ENCODE data around the gene CCDC6.

DNA sequence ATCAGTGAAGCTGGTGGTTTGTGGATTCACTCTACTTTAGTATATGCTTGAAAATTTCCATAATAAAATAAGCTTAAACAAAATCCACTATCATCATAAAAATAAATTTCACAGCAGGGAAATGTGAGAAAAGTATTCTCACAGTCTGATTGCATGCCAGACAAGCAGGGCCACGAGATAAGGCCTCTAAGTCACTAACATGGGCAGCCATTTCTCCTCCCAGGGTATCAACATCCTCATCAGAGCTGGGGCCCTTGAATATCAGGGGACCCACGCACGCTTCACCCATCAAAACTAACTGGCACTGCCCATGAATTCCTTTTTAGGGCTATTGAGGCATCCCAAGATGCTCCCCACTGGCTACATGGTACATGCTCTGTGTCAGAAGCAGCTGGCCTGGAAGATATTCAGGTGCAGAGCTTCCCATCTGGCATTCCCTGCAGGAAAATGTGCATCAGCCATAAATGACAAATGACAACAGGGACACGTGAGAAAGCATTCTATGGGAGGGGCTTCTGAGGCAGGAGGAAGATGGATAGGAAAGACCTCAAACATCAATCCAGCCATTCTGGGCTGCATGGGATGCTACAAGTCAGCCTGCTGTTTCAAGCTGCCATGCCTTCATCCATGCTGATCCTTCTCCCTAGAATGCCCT, 17.4 kb downstream of the CCDC6 start:
- TF ChIP-seq CTCF (IDR thresholded peaks at IDR 0.05) = no peak
- no peak for TF ChIP-seq EP300 (IDR thresholded peaks at IDR 0.05)
- TF ChIP-seq POLR2AphosphoS5 (IDR thresholded peaks at IDR 0.05) = no peak
- TF ChIP-seq POLR2A (IDR thresholded peaks at IDR 0.05) = no peak
